Fibroblast of upper back skin (primary cell): Measurements from ENCODE around the gene COG1.
A peak's percentile ranks its signal among the peaks of the same experiment; 100 is the strongest.
"Not testable (repeated sequence)": the region's sequence is repeated elsewhere in the genome, so short reads cannot be mapped to it uniquely, and the experiment has no call there.

Experiments used
- DNase-seq: peaks from one replicate; pipeline ENCODE4 v3.0.0-alpha.2; 2013

Gene COG1

GRCh38 chr17:73192894-73193701 lies at the start of gene COG1:
Gene COG1, plus strand, starts transcription at chr17:73193055. Its CDS starts 15 bp downstream, at chr17:73193070.
- DNase-seq, result peak; percentile 86

GRCh38 chr17:73144209-73144608 lies 48.6 kb upstream of the COG1 start:
- DNase-seq, result not testable (repeated sequence)

- no peak for DNase-seq
These were observed 47.2 kb upstream of the COG1 start for GRCh38 chr17:73145641-73146040.

GRCh38 chr17:73147791-73148190 lies 45.1 kb upstream of the COG1 start:
- not testable (repeated sequence) for DNase-seq

- no peak for DNase-seq
These were observed 44.1 kb upstream of the COG1 start for GRCh38 chr17:73148540-73149334.

- peak; percentile 44 for DNase-seq
These were observed 42.1 kb upstream of the COG1 start for GRCh38 chr17:73150622-73151300.

- no peak for DNase-seq
These were observed 40.8 kb upstream of the COG1 start for GRCh38 chr17:73151916-73152632.

- no peak for DNase-seq
These were observed 37.3 kb upstream of the COG1 start for GRCh38 chr17:73155410-73156165.

GRCh38 chr17:73156166-73156840 lies 36.6 kb upstream of the COG1 start:
- peak; percentile 67 for DNase-seq

- no peak for DNase-seq
These were observed 35.9 kb upstream of the COG1 start for GRCh38 chr17:73156887-73157520.

GRCh38 chr17:73157521-73157890 lies 35.3 kb upstream of the COG1 start:
- peak; percentile 23 for DNase-seq

- no peak for DNase-seq
These were observed 34.7 kb upstream of the COG1 start for GRCh38 chr17:73158133-73158532.

GRCh38 chr17:73160980-73161630 lies 31.8 kb upstream of the COG1 start:
- no peak for DNase-seq

- no peak for DNase-seq
These were observed 29.8 kb upstream of the COG1 start for GRCh38 chr17:73163043-73163442.

GRCh38 chr17:73165616-73166404 lies 27.0 kb upstream of the COG1 start:
- DNase-seq, result no peak

GRCh38 chr17:73166731-73167581 lies 25.9 kb upstream of the COG1 start:
- DNase-seq, result no peak

- DNase-seq, result no peak
These were observed 24.2 kb upstream of the COG1 start for GRCh38 chr17:73168667-73169066.

GRCh38 chr17:73170324-73170723 lies 22.5 kb upstream of the COG1 start:
- DNase-seq, result no peak

- no peak for DNase-seq
These were observed 20.6 kb upstream of the COG1 start for GRCh38 chr17:73172252-73172651.
